Renal cortex interstitium (tissue), 15 donors: ENCODE data around the gene CIC. TPM values are rescaled to one million over a fixed set of nuclear protein-coding genes. Genes with fewer than 3 reads are reported as not detected.

Experiments used
- DNase-seq, 11 donors: peaks; one replicate each; pipeline ENCODE4 v3.0.0-alpha.2; 2013; ENCODE audit warnings: low read depth in 9 of 11, low spot score in 4 of 11; ENCODE audit errors: extremely low read depth in 1 of 11
- long read RNA-seq, 16 experiments: transcript quantifications; one replicate each; lab custom pipeline, GENCODE V29; 2026
- polyA plus RNA-seq, 3 donors: library from polyadenylated mRNA; unstranded; fragments of 120-200 nt; gene quantifications; one replicate each; pipeline ENCODE4 v1.2.1, GENCODE V29; 2013; ENCODE audit not compliant: insufficient read length in 3 of 3

Gene CIC
- 10 to 100 TPM; 44.2 to 67.5 (median 62.6) TPM for polyA plus RNA-seq
- long read RNA-seq, donor 1, partial matches to known transcripts, result 12 of 19 reads
- long read RNA-seq, donor 1, other reads (novel, unspliced or antisense), result 0 of 19 reads
- long read RNA-seq, donor 2, partial matches to known transcripts, result 57 of 112 reads
- long read RNA-seq, donor 2, other reads (novel, unspliced or antisense), result 55 of 112 reads
- long read RNA-seq, donor 3, partial matches to known transcripts, result 6 of 12 reads
- long read RNA-seq, donor 3, other reads (novel, unspliced or antisense), result 0 of 12 reads
- long read RNA-seq, donor 4, partial matches to known transcripts, result 0 of 3 reads
- long read RNA-seq, donor 4, other reads (novel, unspliced or antisense), result 0 of 3 reads
- long read RNA-seq, donor 5, transcript CIC-203 (2 exons, 601 nt), result major isoform, 5 of 12 reads
- long read RNA-seq, donor 5, partial matches to known transcripts, result 6 of 12 reads
- long read RNA-seq, donor 5, other reads (novel, unspliced or antisense), result 0 of 12 reads
- long read RNA-seq, donor 6, partial matches to known transcripts, result 47 of 51 reads
- long read RNA-seq, donor 6, other reads (novel, unspliced or antisense), result 0 of 51 reads
- long read RNA-seq, donor 7, partial matches to known transcripts, result 18 of 24 reads
- long read RNA-seq, donor 7, other reads (novel, unspliced or antisense), result 0 of 24 reads
- long read RNA-seq, donor 8, transcript CIC-202 (2 exons, 458 nt), result major isoform, 5 of 42 reads
- long read RNA-seq, donor 8, partial matches to known transcripts, result 32 of 42 reads
- long read RNA-seq, donor 8, other reads (novel, unspliced or antisense), result 0 of 42 reads
- long read RNA-seq, donor 9, full-length matches to known transcripts, result 4 of 4 reads
- long read RNA-seq, donor 9, partial matches to known transcripts, result 0 of 4 reads
- long read RNA-seq, donor 9, other reads (novel, unspliced or antisense), result 0 of 4 reads
- long read RNA-seq, donor 10, partial matches to known transcripts, result 10 of 13 reads
- long read RNA-seq, donor 10, other reads (novel, unspliced or antisense), result 0 of 13 reads
- long read RNA-seq, donor 11, partial matches to known transcripts, result 0 of 2 reads
- long read RNA-seq, donor 11, other reads (novel, unspliced or antisense), result 0 of 2 reads
- long read RNA-seq, donor 12, partial matches to known transcripts, result 0 of 1 reads
- long read RNA-seq, donor 12, other reads (novel, unspliced or antisense), result 0 of 1 reads
- long read RNA-seq, donor 13, partial matches to known transcripts, result 37 of 41 reads
- long read RNA-seq, donor 13, other reads (novel, unspliced or antisense), result 0 of 41 reads
- long read RNA-seq, donor 14, partial matches to known transcripts, result 0 of 2 reads
- long read RNA-seq, donor 14, other reads (novel, unspliced or antisense), result 0 of 2 reads
- long read RNA-seq, donor 15, partial matches to known transcripts, result 5 of 6 reads
- long read RNA-seq, donor 15, other reads (novel, unspliced or antisense), result 0 of 6 reads
- long read RNA-seq, donor 16, transcript CIC-203 (2 exons, 601 nt), result major isoform, 5 of 31 reads
- long read RNA-seq, donor 16, partial matches to known transcripts, result 22 of 31 reads
- long read RNA-seq, donor 16, other reads (novel, unspliced or antisense), result 0 of 31 reads

GRCh38 chr19:42268704-42269477 is at the start of gene CIC:
Gene CIC (plus strand): TSS chr19:42269252. CDS start chr19:42271784, 2,532 bp downstream.
- DNase-seq, result peak; percentile 99 to 100 (median 100)

GRCh38 chr19:42219812-42220750 is 49.0 kb upstream of the CIC start, which contains the start of gene ZNF526:
Gene ZNF526 (plus strand): TSS chr19:42220312. CDS start chr19:42224404, 4,092 bp downstream.
- DNase-seq, result peak; percentile 93 to 98 (median 97)

- DNase-seq, result no peak
These were observed 48.3 kb upstream of the CIC start for GRCh38 chr19:42220751-42221097.

- no peak for DNase-seq
These were observed 43.9 kb upstream of the CIC start for GRCh38 chr19:42224940-42225717.

- DNase-seq, result no peak
These were observed 43.2 kb upstream of the CIC start for GRCh38 chr19:42225718-42226292.

- no peak for DNase-seq
These were observed 42.2 kb upstream of the CIC start for GRCh38 chr19:42226886-42227285.

GRCh38 chr19:42228641-42229040 is 40.4 kb upstream of the CIC start:
- DNase-seq, result no peak

GRCh38 chr19:42229301-42229854 is 39.7 kb upstream of the CIC start:
- DNase-seq, result no peak

- DNase-seq, result no peak
These were observed 39.1 kb upstream of the CIC start for GRCh38 chr19:42229855-42230351.

GRCh38 chr19:42230571-42230970 is 38.5 kb upstream of the CIC start:
- no peak for DNase-seq

GRCh38 chr19:42232435-42232834 is 36.6 kb upstream of the CIC start:
- no peak for DNase-seq

- no peak for DNase-seq
These were observed 35.9 kb upstream of the CIC start for GRCh38 chr19:42233106-42233505.

- DNase-seq, result no peak
These were observed 35.3 kb upstream of the CIC start for GRCh38 chr19:42233678-42234292.

- no peak for DNase-seq
These were observed 34.7 kb upstream of the CIC start for GRCh38 chr19:42234364-42234763.

- DNase-seq, result no peak
These were observed 33.9 kb upstream of the CIC start for GRCh38 chr19:42235181-42235580.
